Glomerular visceral epithelial cell (primary cell): ENCODE measurements around the gene HDAC8.
A peak's percentile ranks its signal among the peaks of the same experiment; 100 is the strongest.

ENCODE experiments used
- DNase-seq: peaks from one replicate; pipeline ENCODE4 v3.0.0-alpha.2; 2016; ENCODE audit errors: extremely low spot score

HDAC8 gene

GRCh38 chrX:72381439-72382201 is 191.0 kb downstream of the HDAC8 start:
- no peak for DNase-seq

DNA sequence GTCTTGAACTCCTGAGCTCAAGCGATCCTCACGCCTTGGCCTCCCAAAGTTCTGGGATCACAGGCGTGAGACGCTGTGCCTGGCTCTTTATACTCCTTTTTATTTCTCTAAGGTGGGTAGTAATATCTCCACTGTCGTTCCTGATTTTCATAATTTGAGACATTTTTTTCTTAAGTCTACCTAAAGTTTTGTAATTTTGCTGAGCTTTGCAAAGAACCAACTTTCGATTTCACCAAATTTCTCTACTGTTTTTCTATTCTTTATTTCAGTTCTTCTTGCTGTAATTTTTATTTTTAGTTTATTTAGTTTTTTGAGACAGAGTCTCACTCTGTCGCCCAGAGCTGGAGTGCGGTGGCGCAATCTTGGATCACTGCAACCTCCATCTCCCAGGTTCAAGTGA is 196.5 kb downstream of the HDAC8 start:
- DNase-seq: no peak

- DNase-seq: no peak
Observed at GRCh38 chrX:72373136-72373535, 199.5 kb downstream of the HDAC8 start.

- DNase-seq: no peak
Observed at GRCh38 chrX:72372735-72373134, 199.9 kb downstream of the HDAC8 start.

DNA sequence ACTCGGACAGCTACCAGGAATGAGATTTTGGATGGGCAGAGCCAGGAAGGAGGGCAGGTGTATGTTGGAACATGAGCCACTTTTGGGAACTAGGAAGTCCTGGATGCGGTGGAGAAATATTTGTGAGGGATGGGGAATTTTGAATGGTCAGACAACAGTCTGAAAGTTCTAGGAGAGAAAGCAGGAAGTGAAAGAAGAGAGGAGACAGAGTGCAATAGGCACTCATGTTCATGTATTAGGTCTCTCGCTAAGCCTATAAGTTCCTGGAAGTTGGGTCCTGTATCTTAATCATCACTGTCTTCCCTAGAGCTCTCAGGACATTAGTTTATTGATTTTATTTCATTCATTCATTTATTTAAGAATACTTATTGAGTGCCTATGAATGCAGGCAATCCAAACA is 201.2 kb downstream of the HDAC8 start:
- no peak for DNase-seq

DNA sequence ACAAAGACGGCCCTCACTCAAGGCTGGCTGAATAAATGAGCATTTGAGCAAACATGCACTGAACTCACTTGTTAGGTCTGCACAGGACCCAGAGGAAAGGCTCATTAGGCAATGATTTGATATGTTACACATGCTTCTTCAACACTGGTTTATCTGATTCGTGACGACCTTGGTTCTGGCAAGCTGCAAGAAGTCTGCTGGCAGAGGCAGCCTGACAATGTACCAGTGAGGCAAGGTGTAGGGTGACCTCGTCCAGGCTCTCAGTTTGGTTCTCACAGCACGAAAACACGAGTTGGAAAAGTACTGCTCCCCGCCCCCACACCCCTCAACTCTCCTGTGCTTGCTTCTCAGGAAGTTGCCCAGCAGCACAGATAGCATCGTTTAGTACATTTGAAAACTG is 203.8 kb downstream of the HDAC8 start:
- DNase-seq: no peak

GRCh38 chrX:72367516-72367915 is 205.1 kb downstream of the HDAC8 start:
- no peak for DNase-seq

DNA sequence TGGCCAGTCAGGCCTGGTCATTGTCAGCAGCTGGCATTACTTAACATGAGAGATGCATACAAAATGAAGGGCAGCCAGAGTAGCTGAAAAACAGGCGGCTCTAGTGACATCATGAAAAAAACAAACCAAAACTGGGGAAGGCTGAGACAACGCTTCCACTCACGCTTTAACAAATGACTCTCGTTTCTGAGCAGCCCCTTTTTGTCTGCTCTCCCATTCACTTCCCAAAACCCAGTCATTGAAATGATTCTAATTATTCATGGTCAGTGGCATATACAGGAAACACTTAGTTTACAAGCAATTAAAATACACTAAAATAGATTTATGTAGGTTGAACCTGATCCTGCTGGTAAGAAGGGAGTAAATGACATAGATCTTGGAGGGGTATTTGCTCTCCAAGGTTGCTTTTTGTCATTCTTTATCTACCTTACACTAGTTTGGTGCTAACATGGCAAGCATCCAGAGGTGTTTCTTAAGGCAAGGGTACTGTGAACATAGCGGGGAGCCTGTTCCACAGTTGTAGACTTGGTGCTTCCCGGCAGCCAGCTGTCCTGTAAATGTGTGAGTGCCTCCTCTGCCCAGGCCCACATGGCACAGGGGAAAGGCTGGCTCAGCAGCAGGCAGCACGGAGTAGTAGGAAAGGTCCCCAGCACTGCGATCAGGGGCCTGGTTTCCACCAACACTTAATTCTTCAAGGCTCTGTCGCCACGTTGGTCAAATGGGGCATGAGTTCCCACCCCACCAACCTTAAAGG is 205.8 kb downstream of the HDAC8 start:
- DNase-seq: no peak

DNA sequence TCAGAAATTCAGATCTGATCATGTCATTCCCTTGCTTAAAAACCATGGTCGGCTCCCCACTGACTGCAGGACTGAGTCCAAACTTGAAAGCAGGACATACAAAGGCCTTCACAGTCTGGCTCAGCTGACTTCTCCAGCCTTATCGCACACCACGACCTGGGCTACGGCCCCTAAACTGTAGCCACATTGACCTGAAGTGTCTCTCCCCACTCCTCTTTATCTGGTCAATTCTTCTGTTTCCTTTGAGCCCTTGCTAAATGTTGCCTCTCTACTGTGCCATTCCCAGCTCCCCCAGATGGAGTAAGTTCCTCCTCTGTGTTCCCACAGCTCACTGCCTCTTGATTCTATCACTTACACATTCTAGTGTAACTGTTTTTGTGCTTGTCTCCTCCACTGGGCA is 206.5 kb downstream of the HDAC8 start:
- DNase-seq: no peak

GRCh38 chrX:72365126-72365525 is 207.5 kb downstream of the HDAC8 start:
- DNase-seq: no peak

DNA sequence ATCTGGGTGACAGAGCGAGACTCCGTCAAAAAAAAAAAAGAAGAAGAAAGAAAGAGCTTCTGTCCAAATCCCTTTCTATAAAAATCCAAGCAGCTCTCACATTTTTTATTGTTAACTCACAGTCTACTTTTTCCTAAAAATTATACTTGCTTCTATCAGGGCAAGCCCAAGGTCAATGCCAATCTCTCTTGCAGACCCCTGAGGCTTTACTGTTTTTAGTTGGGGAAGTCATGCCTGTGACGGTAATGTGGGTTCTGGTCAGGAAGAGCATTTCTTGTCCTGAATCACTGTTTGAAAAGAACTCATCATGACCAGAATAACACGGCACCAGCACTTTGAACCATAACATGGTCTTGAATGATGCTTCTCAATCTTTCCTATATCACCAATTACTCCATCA is 212.3 kb downstream of the HDAC8 start:
- DNase-seq: no peak

DNA sequence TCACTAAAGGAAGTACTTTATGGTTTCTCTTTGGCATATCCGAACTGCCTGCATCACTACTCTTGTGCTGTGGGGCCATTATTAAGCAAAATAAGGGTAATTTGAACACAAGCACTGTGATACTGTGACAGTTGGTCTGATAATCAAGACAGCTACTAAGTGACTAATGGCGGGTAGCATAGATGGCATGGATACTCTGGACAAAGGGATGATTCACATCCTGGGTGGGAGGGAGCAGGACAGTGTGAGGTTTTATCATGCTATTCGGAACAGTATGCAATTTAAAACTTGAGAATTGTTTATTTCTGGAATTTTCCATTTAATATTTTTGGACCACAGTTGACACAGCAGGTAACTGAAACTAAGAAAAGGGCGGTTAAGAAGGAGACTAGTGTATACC is 214.3 kb downstream of the HDAC8 start:
- peak; percentile 28 for DNase-seq

DNA sequence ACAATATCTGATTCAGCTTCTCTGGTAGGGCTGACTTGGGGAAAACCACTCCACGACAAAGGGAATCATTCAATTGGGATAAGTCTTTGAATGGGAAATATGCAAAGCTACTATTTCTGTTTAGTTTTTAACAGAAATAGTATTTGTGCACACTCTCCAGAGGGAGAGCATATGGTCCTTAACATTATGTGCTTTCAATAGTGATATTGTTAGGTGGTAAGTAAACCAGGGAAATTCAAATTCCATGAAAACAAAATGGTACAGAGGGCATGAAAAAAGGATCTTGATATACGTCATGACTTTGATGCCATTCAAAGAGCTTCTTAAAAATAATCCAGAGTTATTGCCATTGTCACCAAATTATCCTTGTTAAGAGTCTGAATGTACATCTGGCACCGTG is 219.9 kb downstream of the HDAC8 start:
- no peak for DNase-seq

DNA sequence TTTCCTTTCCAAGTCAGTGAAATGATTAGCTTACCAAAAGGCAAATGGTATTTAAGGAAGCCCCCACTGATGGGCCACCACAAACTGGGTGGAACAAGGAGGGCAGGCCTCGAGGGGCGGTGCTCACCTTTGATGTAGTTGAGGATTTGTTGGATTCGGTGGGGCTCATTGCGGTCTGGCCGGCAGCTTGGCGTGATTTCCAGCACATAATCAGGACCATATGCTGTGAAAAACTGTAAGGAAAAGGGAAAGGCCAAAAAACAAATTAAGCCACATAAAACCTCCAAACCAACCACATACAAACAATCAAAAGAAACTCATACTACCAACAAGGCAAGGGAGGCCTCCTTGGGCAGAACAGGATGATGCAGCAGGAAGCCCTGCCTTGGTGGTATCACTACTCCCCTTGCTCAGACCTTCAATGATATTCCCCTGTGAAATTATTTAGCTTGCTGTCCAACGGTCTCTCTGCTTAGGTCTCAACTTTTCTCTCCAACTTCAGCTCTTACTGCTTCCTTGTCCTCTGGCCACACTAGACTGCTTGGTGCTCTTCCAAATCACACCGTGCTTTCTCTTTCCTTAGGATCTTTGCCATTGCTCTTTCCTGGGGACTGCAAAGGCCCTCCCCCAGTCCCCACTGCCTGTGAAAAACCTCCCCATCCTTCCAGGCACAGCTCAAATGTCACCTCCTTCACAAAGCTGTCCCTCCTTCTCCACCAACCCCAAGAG is 220.9 kb downstream of the HDAC8 start:
- DNase-seq: no peak

DNA sequence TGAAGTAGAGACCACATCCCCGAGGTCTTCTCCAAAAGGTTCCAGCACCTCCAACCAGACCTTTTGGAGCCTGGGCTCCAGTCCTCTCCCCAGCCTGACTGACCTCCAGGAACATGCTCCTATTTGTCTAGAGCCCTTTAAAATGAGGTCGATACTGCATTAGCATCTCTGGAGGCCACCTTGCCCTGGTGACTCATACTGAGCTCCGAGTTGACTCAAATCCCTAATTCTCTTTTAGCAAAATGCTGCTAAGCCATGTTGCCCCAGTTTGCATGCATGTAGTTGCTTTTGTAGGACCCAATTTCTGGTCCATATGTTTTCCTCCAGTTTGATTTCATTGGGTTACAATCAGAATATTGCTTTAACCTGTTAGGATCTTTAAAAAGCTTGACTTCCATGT is 223.5 kb downstream of the HDAC8 start:
- no peak for DNase-seq

- DNase-seq: no peak
Observed at GRCh38 chrX:72348247-72348979, 224.2 kb downstream of the HDAC8 start.

DNA sequence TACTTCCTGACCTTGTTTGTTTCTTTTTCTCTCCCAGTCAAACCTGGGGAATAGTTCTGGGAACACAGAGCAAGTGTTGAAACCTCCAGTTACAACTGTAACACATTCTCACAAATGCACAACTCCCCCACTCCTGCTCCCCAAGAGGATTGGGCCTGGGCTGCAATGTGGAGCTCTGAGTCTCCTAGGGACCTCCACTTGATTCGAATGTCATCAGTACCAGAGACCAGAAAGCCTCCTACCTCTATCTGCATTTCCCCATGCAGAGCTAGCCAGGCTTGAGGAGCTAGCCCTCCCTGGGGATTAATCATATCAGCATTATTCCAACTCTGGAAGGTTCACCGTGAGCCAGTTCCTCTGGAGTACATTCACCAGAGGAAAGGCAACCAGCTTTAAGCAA is 225.3 kb downstream of the HDAC8 start:
- DNase-seq: no peak

DNA sequence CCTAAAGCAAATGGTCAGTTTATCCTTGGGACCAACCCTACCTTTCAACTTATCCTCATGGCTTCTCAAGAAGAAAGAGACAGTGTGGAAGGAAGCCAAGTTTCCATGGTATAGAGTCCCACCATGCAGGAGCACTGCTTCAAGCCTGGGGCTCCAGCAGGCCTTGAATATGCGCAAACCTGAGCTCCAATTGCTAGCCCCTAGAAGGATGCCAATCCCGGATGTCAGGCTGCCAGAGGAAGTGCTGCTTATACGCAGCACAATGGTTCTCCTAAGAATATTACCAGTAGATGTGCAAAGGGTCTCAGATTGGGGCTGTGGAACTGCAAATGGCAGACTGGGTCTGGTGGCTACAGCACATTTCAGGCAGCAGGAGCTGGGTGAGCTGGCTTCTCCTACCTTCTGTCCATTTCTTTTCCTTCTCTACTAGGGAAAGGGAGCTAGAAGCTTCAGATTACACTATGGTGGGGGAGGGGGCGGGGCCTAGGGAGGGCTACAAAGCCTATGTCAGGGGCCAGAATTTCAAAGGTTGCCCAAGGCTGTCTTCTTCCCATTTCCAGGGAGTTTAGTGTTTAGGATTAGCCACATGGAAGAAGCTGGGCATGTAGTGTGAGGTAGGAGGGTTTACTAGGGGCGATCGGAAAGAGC is 226.2 kb downstream of the HDAC8 start:
- DNase-seq: no peak

DNA sequence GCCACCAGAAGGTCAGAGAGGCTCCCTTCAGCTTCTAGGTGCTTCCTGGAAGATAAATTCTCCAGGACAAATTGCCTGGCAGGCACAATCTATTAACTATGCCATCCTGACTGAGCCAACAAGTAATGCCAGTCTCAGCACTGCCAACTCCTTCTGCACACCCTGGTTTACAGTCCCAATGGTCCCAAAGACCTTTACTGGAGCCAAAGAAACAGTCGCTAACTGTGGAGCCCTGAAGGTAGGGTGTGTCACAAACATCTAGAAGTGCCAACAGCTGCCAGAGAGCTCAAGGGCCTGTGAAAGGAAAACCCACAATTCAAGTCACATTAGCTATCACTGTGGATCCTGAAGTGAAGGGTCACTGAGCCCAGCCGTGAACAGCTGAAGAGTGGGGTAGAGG is 232.0 kb downstream of the HDAC8 start:
- no peak for DNase-seq

- no peak for DNase-seq
Observed at GRCh38 chrX:72340041-72340440, 232.6 kb downstream of the HDAC8 start.

- DNase-seq: no peak
Observed at GRCh38 chrX:72330131-72330530, 242.5 kb downstream of the HDAC8 start.
